Measurements from ENCODE around the gene PPFIBP2.

PPFIBP2 gene

DNA sequence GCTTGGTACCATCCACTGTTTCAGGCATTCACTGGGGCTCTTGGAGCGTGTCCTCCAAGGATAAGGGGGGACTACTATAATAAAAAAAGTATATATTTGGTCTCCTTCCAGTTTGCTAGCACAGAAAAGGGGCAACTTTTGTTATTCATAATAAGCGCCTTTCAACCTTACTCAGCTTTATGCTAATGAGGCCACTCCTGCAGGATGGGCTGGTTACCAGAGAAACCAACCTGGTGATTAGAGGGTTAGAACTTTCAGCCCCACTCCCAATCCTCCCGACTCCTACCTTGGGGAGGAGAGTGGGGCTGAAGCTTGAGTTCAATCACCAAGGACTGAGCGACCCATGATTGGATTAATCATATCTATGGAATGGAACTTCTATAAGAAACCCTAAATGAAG lies 31.8 kb downstream of the PPFIBP2 start:
- Histone ChIP-seq H3K4me3 (ENCODE audit: severe bottlenecking) (no peak overlapping the region), H3K27ac (ENCODE audit: poor library complexity, severe bottlenecking) (peak overlapping the region; percentile 2), H3K4me1 (ENCODE audit: insufficient read depth, poor library complexity, severe bottlenecking) (peaks cover 4% of the 10 kb centered on the region), H3K36me3 (ENCODE audit: low read depth) (no peaks in the 10 kb centered on the region), H3K27me3 (ENCODE audit: insufficient read depth, poor library complexity, severe bottlenecking) (no peaks in the 10 kb centered on the region), H3K9me3 (ENCODE audit: severe bottlenecking) (no peaks in the 10 kb centered on the region)
- no peak for DNase-seq (ENCODE audit: low spot score)
- TF ChIP-seq, protein P1, sequence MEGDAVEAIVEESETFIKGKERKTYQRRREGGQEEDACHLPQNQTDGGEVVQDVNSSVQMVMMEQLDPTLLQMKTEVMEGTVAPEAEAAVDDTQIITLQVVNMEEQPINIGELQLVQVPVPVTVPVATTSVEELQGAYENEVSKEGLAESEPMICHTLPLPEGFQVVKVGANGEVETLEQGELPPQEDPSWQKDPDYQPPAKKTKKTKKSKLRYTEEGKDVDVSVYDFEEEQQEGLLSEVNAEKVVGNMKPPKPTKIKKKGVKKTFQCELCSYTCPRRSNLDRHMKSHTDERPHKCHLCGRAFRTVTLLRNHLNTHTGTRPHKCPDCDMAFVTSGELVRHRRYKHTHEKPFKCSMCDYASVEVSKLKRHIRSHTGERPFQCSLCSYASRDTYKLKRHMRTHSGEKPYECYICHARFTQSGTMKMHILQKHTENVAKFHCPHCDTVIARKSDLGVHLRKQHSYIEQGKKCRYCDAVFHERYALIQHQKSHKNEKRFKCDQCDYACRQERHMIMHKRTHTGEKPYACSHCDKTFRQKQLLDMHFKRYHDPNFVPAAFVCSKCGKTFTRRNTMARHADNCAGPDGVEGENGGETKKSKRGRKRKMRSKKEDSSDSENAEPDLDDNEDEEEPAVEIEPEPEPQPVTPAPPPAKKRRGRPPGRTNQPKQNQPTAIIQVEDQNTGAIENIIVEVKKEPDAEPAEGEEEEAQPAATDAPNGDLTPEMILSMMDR (IDR thresholded peaks at IDR 0.05; ENCODE audit: poor library complexity, severe bottlenecking) = no peak
- ATAC-seq (ENCODE audit: low read depth) = no peak

GRCh38 chr11:7546324-7546791 lies 32.6 kb downstream of the PPFIBP2 start:
- Histone ChIP-seq H3K36me3 (ENCODE audit: low read depth) (no peaks in the 10 kb centered on the region), H3K27ac (ENCODE audit: poor library complexity, severe bottlenecking) (peak overlapping the region; percentile 2), H3K4me3 (ENCODE audit: severe bottlenecking) (no peak overlapping the region), H3K27me3 (ENCODE audit: insufficient read depth, poor library complexity, severe bottlenecking) (no peaks in the 10 kb centered on the region), H3K9me3 (ENCODE audit: severe bottlenecking) (no peaks in the 10 kb centered on the region), H3K4me1 (ENCODE audit: insufficient read depth, poor library complexity, severe bottlenecking) (peaks cover 5% of the 10 kb centered on the region)
- ATAC-seq (ENCODE audit: low read depth) (peak; percentile 88), DNase-seq (ENCODE audit: low spot score) (no peak)
- TF ChIP-seq, protein P1 (IDR thresholded peaks at IDR 0.05; ENCODE audit: poor library complexity, severe bottlenecking) = no peak

GRCh38 chr11:7547687-7548086 lies 33.9 kb downstream of the PPFIBP2 start:
- Histone ChIP-seq H3K36me3 (ENCODE audit: low read depth) (no peaks in the 10 kb centered on the region), H3K4me1 (ENCODE audit: insufficient read depth, poor library complexity, severe bottlenecking) (peaks cover 11% of the 10 kb centered on the region), H3K27ac (ENCODE audit: poor library complexity, severe bottlenecking) (no peak overlapping the region), H3K9me3 (ENCODE audit: severe bottlenecking) (no peaks in the 10 kb centered on the region), H3K27me3 (ENCODE audit: insufficient read depth, poor library complexity, severe bottlenecking) (no peaks in the 10 kb centered on the region), H3K4me3 (ENCODE audit: severe bottlenecking) (no peak overlapping the region)
- ATAC-seq (ENCODE audit: low read depth) (no peak), DNase-seq (ENCODE audit: low spot score) (no peak)
- TF ChIP-seq, protein P1 (IDR thresholded peaks at IDR 0.05; ENCODE audit: poor library complexity, severe bottlenecking) = no peak

GRCh38 chr11:7548659-7549274 lies 35.0 kb downstream of the PPFIBP2 start:
- H3K9me3 ChIP-seq (ENCODE audit: severe bottlenecking) = no peaks in the 10 kb centered on the region
- H3K4me1 ChIP-seq (ENCODE audit: insufficient read depth, poor library complexity, severe bottlenecking) = peaks cover 11% of the 10 kb centered on the region
- TF ChIP-seq, protein P1 (IDR thresholded peaks at IDR 0.05; ENCODE audit: poor library complexity, severe bottlenecking) = no peak
- H3K4me3 ChIP-seq (ENCODE audit: severe bottlenecking) = no peak overlapping the region
- ATAC-seq (ENCODE audit: low read depth) (no peak), DNase-seq (ENCODE audit: low spot score) (no peak)
- no peaks in the 10 kb centered on the region for H3K27me3 ChIP-seq (ENCODE audit: insufficient read depth, poor library complexity, severe bottlenecking)
- no peak overlapping the region for H3K27ac ChIP-seq (ENCODE audit: poor library complexity, severe bottlenecking)
- no peaks in the 10 kb centered on the region for H3K36me3 ChIP-seq (ENCODE audit: low read depth)

DNA sequence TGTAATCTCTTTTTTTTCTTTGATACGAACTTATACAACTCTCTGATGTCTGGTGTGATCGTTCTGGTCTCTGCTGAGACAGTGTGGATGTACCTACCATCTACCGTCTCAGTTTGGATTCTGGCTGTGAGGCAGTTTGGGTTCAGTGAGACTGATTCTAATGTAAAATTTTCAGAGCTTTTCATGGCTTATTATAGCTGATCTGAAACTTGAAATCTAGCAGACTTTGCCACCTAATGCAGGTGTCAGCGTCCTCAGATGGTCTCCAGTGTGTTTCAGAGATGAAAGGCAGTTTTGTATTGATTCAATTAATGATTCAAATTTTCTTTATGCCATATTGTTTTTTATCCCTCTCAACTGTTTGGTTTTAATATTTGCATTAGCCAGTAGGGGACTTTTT lies 35.9 kb downstream of the PPFIBP2 start:
- Histone ChIP-seq H3K27ac (ENCODE audit: poor library complexity, severe bottlenecking) (no peak overlapping the region), H3K9me3 (ENCODE audit: severe bottlenecking) (no peaks in the 10 kb centered on the region), H3K4me3 (ENCODE audit: severe bottlenecking) (no peak overlapping the region), H3K4me1 (ENCODE audit: insufficient read depth, poor library complexity, severe bottlenecking) (peaks cover 11% of the 10 kb centered on the region), H3K27me3 (ENCODE audit: insufficient read depth, poor library complexity, severe bottlenecking) (no peaks in the 10 kb centered on the region), H3K36me3 (ENCODE audit: low read depth) (no peaks in the 10 kb centered on the region)
- ATAC-seq (ENCODE audit: low read depth) (no peak), DNase-seq (ENCODE audit: low spot score) (no peak)
- TF ChIP-seq, protein P1 (IDR thresholded peaks at IDR 0.05; ENCODE audit: poor library complexity, severe bottlenecking) = no peak

All from RWPE2 (cell line).